ENCODE measurements around the gene FGG. TPM values are rescaled to one million over a fixed set of nuclear protein-coding genes. Genes with fewer than 3 reads are reported as not detected.

Gene FGG
- total RNA-seq, 2 experiments from 2014 or later: not detected

- Mint-ChIP-seq H3K36me3 (ENCODE audit: low read depth) (no peaks in the 10 kb centered on the region), H3K4me1 (ENCODE audit: low read depth) (no peaks in the 10 kb centered on the region), H3K9me3 (no peaks in the 10 kb centered on the region), H3K4me3 (no peak overlapping the region), H3K27ac (no peak overlapping the region), H3K27me3 (peaks cover 11% of the 10 kb centered on the region)
- no peak for TF ChIP-seq CTCF (IDR thresholded peaks at IDR 0.05)
- ChIA-PET POLR2A (no interaction called here), CTCF (no interaction called here)
- intact Hi-C loops (cut with micrococcal nuclease): no loop called here
- ATAC-seq: no peak
- no peak for DNase-seq
Observed at GRCh38 chr4:154642373-154643009, 30.0 kb upstream of the FGG start.

GRCh38 chr4:154640999-154641398, 28.5 kb upstream of the FGG start:
- Mint-ChIP-seq H3K36me3 (ENCODE audit: low read depth) (no peaks in the 10 kb centered on the region), H3K9me3 (no peaks in the 10 kb centered on the region), H3K27me3 (peaks cover 11% of the 10 kb centered on the region), H3K4me1 (ENCODE audit: low read depth) (no peaks in the 10 kb centered on the region), H3K4me3 (no peak overlapping the region), H3K27ac (no peak overlapping the region)
- DNase-seq (no peak), ATAC-seq (no peak)
- POLR2A ChIA-PET: no interaction called here
- CTCF ChIA-PET: interaction anchor here (1.1 kb wide), 1 partner anchor 22 kb away, joined by 3 read pairs; no protein-coding TSS in a partner anchor
- intact Hi-C loops (cut with micrococcal nuclease): no loop called here
- TF ChIP-seq CTCF (IDR thresholded peaks at IDR 0.05): no peak

- H3K27me3 Mint-ChIP-seq: peaks cover 25% of the 10 kb centered on the region
- no peak overlapping the region for H3K4me3 Mint-ChIP-seq
- no peak overlapping the region for H3K27ac Mint-ChIP-seq
- no peak for TF ChIP-seq CTCF (IDR thresholded peaks at IDR 0.05)
- ChIA-PET CTCF (interaction anchor here (1.9 to 2.7 kb wide), 2 partner anchors 11 to 75 kb away, joined by 7 to 10 read pairs; no protein-coding TSS in a partner anchor), POLR2A (no interaction called here)
- no peaks in the 10 kb centered on the region for H3K9me3 Mint-ChIP-seq
- no peaks in the 10 kb centered on the region for H3K36me3 Mint-ChIP-seq (ENCODE audit: low read depth)
- intact Hi-C loops (cut with micrococcal nuclease): no loop called here
- DNase-seq (no peak), ATAC-seq (no peak)
- no peaks in the 10 kb centered on the region for H3K4me1 Mint-ChIP-seq (ENCODE audit: low read depth)
Observed at GRCh38 chr4:154634058-154634457, 21.6 kb upstream of the FGG start.

- CTCF ChIA-PET: interaction anchor here (2.7 kb wide), 1 partner anchor 8 kb away, joined by 10 read pairs; no protein-coding TSS in a partner anchor
- Mint-ChIP-seq H3K36me3 (ENCODE audit: low read depth) (no peaks in the 10 kb centered on the region), H3K9me3 (no peaks in the 10 kb centered on the region), H3K27ac (no peak overlapping the region), H3K4me3 (no peak overlapping the region), H3K27me3 (peaks cover 24% of the 10 kb centered on the region), H3K4me1 (ENCODE audit: low read depth) (no peaks in the 10 kb centered on the region)
- no peak for DNase-seq
- intact Hi-C loops (cut with micrococcal nuclease): no loop called here
- ATAC-seq: no peak
- POLR2A ChIA-PET: no interaction called here
- TF ChIP-seq CTCF (IDR thresholded peaks at IDR 0.05): no peak
Observed at GRCh38 chr4:154631828-154632227, 19.4 kb upstream of the FGG start.

GRCh38 chr4:154630324-154630723, 17.9 kb upstream of the FGG start:
- Mint-ChIP-seq H3K4me1 (ENCODE audit: low read depth) (no peaks in the 10 kb centered on the region), H3K36me3 (ENCODE audit: low read depth) (no peaks in the 10 kb centered on the region), H3K27me3 (peaks cover 26% of the 10 kb centered on the region), H3K9me3 (no peaks in the 10 kb centered on the region), H3K4me3 (no peak overlapping the region), H3K27ac (no peak overlapping the region)
- ATAC-seq (no peak), DNase-seq (no peak)
- CTCF ChIA-PET: interaction anchor here (1.9 kb wide), 1 partner anchor 11 kb away, joined by 8 read pairs; no protein-coding TSS in a partner anchor
- POLR2A ChIA-PET: no interaction called here
- intact Hi-C loops (cut with micrococcal nuclease): no loop called here
- no peak for TF ChIP-seq CTCF (IDR thresholded peaks at IDR 0.05)

All from activated CD8-positive, alpha-beta T cell treated with anti-CD3 and anti-CD28 coated beads for 36 hours (primary cell).